A549 (cell line): Measurements from ENCODE around the gene RUNDC1. TPM values are rescaled to one million over a fixed set of nuclear protein-coding genes. Genes with fewer than 3 reads are reported as not detected.

Source experiments
- ATAC-seq, 2 experiments: fragments of 200-7000 bp in 1 of 2; fragments of >200 bp in 1 of 2; cut with Nextera tagmentation in 1 of 2; cut with Tn5 transposase in 1 of 2; 3 replicates each; pipeline versions ENCODE4 v1.8.0 to v1.9.1; 2018 to 2020; ENCODE audit warnings: mild to moderate bottlenecking in 1 of 2, moderate library complexity in 1 of 2
- CTCF ChIA-PET: fragments of 300-600 bp; sonication (Branson Sonifier 250); formaldehyde crosslinking; extraction: SDS; loops from one replicate; lab custom pipeline; 2021; ENCODE audit warnings: antibody characterized with exemption, inconsistent platforms; lab: Yijun Ruan, JAX
- POLR2A ChIA-PET: fragments of 350-600 bp; formaldehyde crosslinking; extraction: SDS; loops from one replicate; lab custom pipeline; 2021; ENCODE audit warnings: antibody characterized with exemption, inconsistent platforms; lab: Yijun Ruan, JAX
- DNase-seq, 2 experiments: peaks; one replicate each; pipeline versions ENCODE4 v3.0.0 to v3.0.0-alpha.2; 2011 to 2016; ENCODE audit warnings: low read depth in 1 of 2, low spot score in 1 of 2
- FAIRE-seq: peaks from 2 replicates; lab custom pipeline; 2011; peaks lifted over from hg19 to GRCh38; lab: Jason Lieb, UNC
- H3K27ac ChIP-seq, 2 experiments: fragments of >200 bp; sonication (Bioruptor Twin); formaldehyde crosslinking; 3 replicates each; pipeline ENCODE4 v1.5.1; 2016 to 2017
- H3K4me1 ChIP-seq: fragments of >200 bp; sonication (Bioruptor Twin); formaldehyde crosslinking; 3 replicates; pipeline ENCODE4 v1.6.1; 2016
- H3K4me2 ChIP-seq: fragments of >200 bp; sonication (Bioruptor Twin); formaldehyde crosslinking; 3 replicates; pipeline ENCODE4 v1.6.1; 2016
- H3K4me3 ChIP-seq: fragments of >200 bp; sonication (Bioruptor Twin); formaldehyde crosslinking; 3 replicates; pipeline ENCODE4 v1.5.1; 2016
- H3K9me3 ChIP-seq: fragments of >200 bp; sonication (Bioruptor Twin); formaldehyde crosslinking; 3 replicates; pipeline ENCODE4 v1.6.1; 2016
- CHD4 ChIP-seq: fragments of 200-600 bp; sonication (generic); IDR thresholded peaks from 2 replicates; pipeline ENCODE4 v1.6.1; 2016; ENCODE audit warnings: antibody characterized with exemption, mild to moderate bottlenecking, borderline replicate concordance
- ESRRA ChIP-seq: fragments of 150-350 bp; IDR thresholded peaks from 2 replicates; pipeline ENCODE4 v1.6.1; 2014; ENCODE audit warnings: mild to moderate bottlenecking, low read length, borderline replicate concordance
- GATA3 ChIP-seq: IDR thresholded peaks from 2 replicates; pipeline ENCODE4 v1.6.1; 2012; ENCODE audit warnings: borderline replicate concordance
- HEYL ChIP-seq: fragments of 250-450 bp; sonication (Bioruptor Pico); IDR thresholded peaks from 2 replicates; pipeline ENCODE4 v1.8.0; 2021; ENCODE audit warnings: mild to moderate bottlenecking, moderate library complexity
- HOXB13 ChIP-seq: fragments of 250-450 bp; sonication (Bioruptor Pico); IDR thresholded peaks from 2 replicates; pipeline ENCODE4 v1.5.0; 2020; ENCODE audit warnings: low read depth, mild to moderate bottlenecking, moderate library complexity
- HOXB5 ChIP-seq: fragments of 250-450 bp; sonication (Bioruptor Pico); IDR thresholded peaks from 2 replicates; pipeline ENCODE4 v1.5.0; 2020; ENCODE audit warnings: mild to moderate bottlenecking, moderate library complexity
- JUN ChIP-seq, 2 experiments: fragments of >200 bp; sonication (Bioruptor Twin); formaldehyde crosslinking; IDR thresholded peaks; 2 replicates in 1 of 2; 3 replicates in 1 of 2; pipeline ENCODE4 v1.6.1; 2016 to 2017
- KDM1A ChIP-seq: fragments of 200-600 bp; sonication (generic); IDR thresholded peaks from 2 replicates; pipeline ENCODE4 v1.6.1; 2016; ENCODE audit warnings: low read depth, mild to moderate bottlenecking
- KDM5A ChIP-seq: fragments of 200-600 bp; sonication (generic); IDR thresholded peaks from 2 replicates; pipeline ENCODE4 v1.6.1; 2016; ENCODE audit warnings: antibody characterized with exemption, mild to moderate bottlenecking
- NFE2L2 ChIP-seq: fragments of 150-350 bp; conservative IDR thresholded peaks from 2 replicates; pipeline ENCODE4 v1.6.1; 2014; ENCODE audit warnings: low read length
- NR3C1 ChIP-seq: fragments of >200 bp; sonication (Bioruptor Twin); formaldehyde crosslinking; IDR thresholded peaks from 3 replicates; pipeline ENCODE4 v1.6.1; 2017
- PHF8 ChIP-seq: fragments of 200-600 bp; sonication (generic); IDR thresholded peaks from 2 replicates; pipeline ENCODE4 v1.6.1; 2016; ENCODE audit warnings: low read depth, mild to moderate bottlenecking, antibody characterized with exemption, moderate library complexity, borderline replicate concordance
- RARB ChIP-seq: fragments of 250-450 bp; sonication (Bioruptor Pico); IDR thresholded peaks from 2 replicates; pipeline ENCODE4 v1.8.0; 2021; ENCODE audit warnings: mild to moderate bottlenecking, moderate library complexity
- RCOR1 ChIP-seq: fragments of 150-350 bp; IDR thresholded peaks from 2 replicates; pipeline ENCODE4 v1.6.1; 2014; ENCODE audit warnings: antibody characterized with exemption, low read length, low read depth
- RFX5 ChIP-seq: fragments of 450-650 bp; IDR thresholded peaks from 2 replicates; pipeline ENCODE4 v1.7.1; 2014; ENCODE audit warnings: antibody characterized with exemption, mild to moderate bottlenecking, moderate library complexity
- SMC3 ChIP-seq: fragments of >200 bp; sonication (Bioruptor Twin); formaldehyde crosslinking; IDR thresholded peaks from 3 replicates; pipeline ENCODE4 v1.6.1; 2018; ENCODE audit warnings: inconsistent platforms
- TFCP2L1 ChIP-seq: fragments of 250-450 bp; sonication (Bioruptor Pico); IDR thresholded peaks from 2 replicates; pipeline ENCODE4 v1.5.0; 2021; ENCODE audit warnings: mild to moderate bottlenecking
- WGBS: methylation state at CpG from one replicate; pipeline ENCODE4 v1.1.6; 2017; ENCODE audit errors: missing lambda C conversion rate; 5-methylcytosine and 5-hydroxymethylcytosine counted together
- polyA plus RNA-seq, 4 experiments: library from polyadenylated mRNA; depleted of rRNA in 3 of 4; stranded (reverse); fragments of >200 nt; fragmentation: RNase III in 1 of 4; extraction: RNeasy Plus Mini Kit Qiagen cat#74134 plus additional on column Dnase treatment in 1 of 4; gene quantifications; 2 replicates in 3 of 4; 3 replicates in 1 of 4; pipeline ENCODE4 v1.2.3, GENCODE V29; 2011 to 2017
- TF ChIP-seq, protein P1 (sequence below): IDR thresholded peaks from 2 replicates; pipeline ENCODE4 v1.6.1; 2012; ENCODE audit warnings: low read depth, borderline replicate concordance
- TF ChIP-seq, protein P2 (sequence below): fragments of 250-450 bp; sonication (Bioruptor Pico); IDR thresholded peaks from 2 replicates; pipeline ENCODE4 v1.5.0; 2021; ENCODE audit warnings: mild to moderate bottlenecking, moderate library complexity, borderline replicate concordance
- TF ChIP-seq, protein P3 (sequence below): fragments of 250-450 bp; sonication (Bioruptor Pico); IDR thresholded peaks from 2 replicates; pipeline ENCODE4 v1.5.0; 2020; ENCODE audit warnings: low read depth, mild to moderate bottlenecking, moderate library complexity
- TF ChIP-seq, protein P4 (sequence below): IDR thresholded peaks from 2 replicates; pipeline ENCODE4 v1.6.1; 2012

Gene RUNDC1
- polyA plus RNA-seq, 2 of the 4 experiments (the other 2 are of a cell fraction), result 18.7 to 19.1 TPM

DNA sequence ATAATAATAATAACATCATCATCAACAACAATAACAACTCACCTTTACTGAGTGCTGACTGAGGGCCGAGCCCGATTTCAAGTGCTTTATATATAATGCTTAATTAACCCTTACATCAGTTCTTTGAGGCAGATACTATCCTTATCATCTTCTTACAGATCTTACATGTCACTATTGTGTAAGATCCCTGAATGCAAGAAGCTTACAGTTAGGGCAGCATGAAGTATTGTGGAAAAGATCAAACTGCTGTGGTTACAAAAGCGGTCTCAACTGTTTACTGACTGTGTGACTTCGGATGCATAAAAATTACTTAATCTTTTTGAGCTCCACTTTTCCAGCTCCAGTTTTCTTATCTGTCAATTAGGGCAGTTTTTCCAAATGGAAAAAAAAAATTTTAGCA is 38.6 kb downstream of the RUNDC1 start:
- peaks cover 29% of the 10 kb centered on the region for H3K4me1 ChIP-seq
- ATAC-seq, result no peak
- no peak for TF ChIP-seq RCOR1
- TF ChIP-seq HOXB5, result no peak
- no peak for TF ChIP-seq GATA3
- TF ChIP-seq, protein P1, sequence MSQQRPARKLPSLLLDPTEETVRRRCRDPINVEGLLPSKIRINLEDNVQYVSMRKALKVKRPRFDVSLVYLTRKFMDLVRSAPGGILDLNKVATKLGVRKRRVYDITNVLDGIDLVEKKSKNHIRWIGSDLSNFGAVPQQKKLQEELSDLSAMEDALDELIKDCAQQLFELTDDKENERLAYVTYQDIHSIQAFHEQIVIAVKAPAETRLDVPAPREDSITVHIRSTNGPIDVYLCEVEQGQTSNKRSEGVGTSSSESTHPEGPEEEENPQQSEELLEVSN, result no peak
- no peak for TF ChIP-seq NR3C1
- no peak for TF ChIP-seq HEYL
- TF ChIP-seq, protein P2, sequence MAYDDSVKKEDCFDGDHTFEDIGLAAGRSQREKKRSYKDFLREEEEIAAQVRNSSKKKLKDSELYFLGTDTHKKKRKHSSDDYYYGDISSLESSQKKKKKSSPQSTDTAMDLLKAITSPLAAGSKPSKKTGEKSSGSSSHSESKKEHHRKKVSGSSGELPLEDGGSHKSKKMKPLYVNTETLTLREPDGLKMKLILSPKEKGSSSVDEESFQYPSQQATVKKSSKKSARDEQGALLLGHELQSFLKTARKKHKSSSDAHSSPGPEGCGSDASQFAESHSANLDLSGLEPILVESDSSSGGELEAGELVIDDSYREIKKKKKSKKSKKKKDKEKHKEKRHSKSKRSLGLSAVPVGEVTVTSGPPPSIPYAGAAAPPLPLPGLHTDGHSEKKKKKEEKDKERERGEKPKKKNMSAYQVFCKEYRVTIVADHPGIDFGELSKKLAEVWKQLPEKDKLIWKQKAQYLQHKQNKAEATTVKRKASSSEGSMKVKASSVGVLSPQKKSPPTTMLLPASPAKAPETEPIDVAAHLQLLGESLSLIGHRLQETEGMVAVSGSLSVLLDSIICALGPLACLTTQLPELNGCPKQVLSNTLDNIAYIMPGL (CRISPR knock-in tag), result no peak
- no peak for TF ChIP-seq KDM5A
- TF ChIP-seq PHF8, result no peak
- TF ChIP-seq RFX5, result no peak
- no peak for TF ChIP-seq CHD4
- TF ChIP-seq, protein P3, sequence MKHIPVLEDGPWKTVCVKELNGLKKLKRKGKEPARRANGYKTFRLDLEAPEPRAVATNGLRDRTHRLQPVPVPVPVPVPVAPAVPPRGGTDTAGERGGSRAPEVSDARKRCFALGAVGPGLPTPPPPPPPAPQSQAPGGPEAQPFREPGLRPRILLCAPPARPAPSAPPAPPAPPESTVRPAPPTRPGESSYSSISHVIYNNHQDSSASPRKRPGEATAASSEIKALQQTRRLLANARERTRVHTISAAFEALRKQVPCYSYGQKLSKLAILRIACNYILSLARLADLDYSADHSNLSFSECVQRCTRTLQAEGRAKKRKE (CRISPR knock-in tag), result no peak
- no peak for TF ChIP-seq HOXB13 (CRISPR knock-in tag)
- no peak for TF ChIP-seq RARB (CRISPR knock-in tag)
- TF ChIP-seq, protein P4, sequence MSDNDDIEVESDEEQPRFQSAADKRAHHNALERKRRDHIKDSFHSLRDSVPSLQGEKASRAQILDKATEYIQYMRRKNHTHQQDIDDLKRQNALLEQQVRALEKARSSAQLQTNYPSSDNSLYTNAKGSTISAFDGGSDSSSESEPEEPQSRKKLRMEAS, result no peak
- no peak for TF ChIP-seq TFCP2L1 (CRISPR knock-in tag)
- TF ChIP-seq KDM1A, result no peak
- TF ChIP-seq SMC3, result no peak
- no peak for TF ChIP-seq NFE2L2
- no peak for TF ChIP-seq ESRRA
- TF ChIP-seq, all 56 proteins: peak for 0
- Histone ChIP-seq H3K4me2 (peak overlapping the region; percentile 98), H3K4me3 (no peak overlapping the region), H3K9me3 (no peaks in the 10 kb centered on the region), H3K27ac (no peak overlapping the region; a peak in 1 of 6 replicates)
- POLR2A ChIA-PET, result interaction anchor here (6.0 kb wide), 1 partner anchor 21 kb away, joined by 40 read pairs; the partner anchor contains the start of gene RPL27
- CTCF ChIA-PET, result interaction anchor here (0.5 to 3.1 kb wide), 4 partner anchors 8 to 164 kb away, joined by 3 to 11 read pairs (median 4); partner anchors contain the start of gene RPL27
- 63% methylated on average over 4 of the region's 4 CpGs for WGBS
- FAIRE-seq (peak; percentile 73), DNase-seq (no peak)

DNA sequence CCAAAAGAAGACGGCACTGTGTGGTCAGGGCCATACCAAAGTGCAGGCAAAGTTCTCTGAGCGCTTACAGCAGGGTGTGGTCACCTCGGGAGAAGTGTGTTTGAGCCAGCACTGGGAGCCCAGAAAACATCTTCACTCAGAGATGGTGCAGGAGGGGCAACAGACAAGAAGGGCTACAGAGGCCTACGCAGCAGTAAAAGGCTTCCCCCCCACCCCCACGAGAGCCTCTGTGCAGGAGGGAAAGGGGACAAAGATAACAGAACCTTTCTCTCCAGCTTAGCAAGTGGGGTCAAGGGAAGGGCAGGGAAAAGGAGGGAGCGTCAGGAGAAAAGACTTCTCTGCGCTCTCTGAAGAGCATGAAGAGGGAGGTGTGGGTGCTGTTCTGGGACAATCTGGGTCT is 39.1 kb downstream of the RUNDC1 start:
- no peak for ATAC-seq
- no peaks in the 10 kb centered on the region for H3K9me3 ChIP-seq
- H3K4me3 ChIP-seq, result no peak overlapping the region
- H3K27ac ChIP-seq, result peak overlapping the region; percentile 6 to 92; a peak in 4 of 6 replicates
- peaks cover 29% of the 10 kb centered on the region for H3K4me1 ChIP-seq
- CTCF ChIA-PET, result interaction anchor here (0.8 to 3.1 kb wide), 3 partner anchors 9 to 21 kb away, joined by 3 to 11 read pairs (median 3); partner anchors contain the start of gene RPL27
- POLR2A ChIA-PET, result interaction anchor here (6.0 kb wide), 1 partner anchor 21 kb away, joined by 40 read pairs; the partner anchor contains the start of gene RPL27
- no peak for FAIRE-seq
- peak overlapping the region; percentile 98 for H3K4me2 ChIP-seq
- TF ChIP-seq RCOR1, result no peak
- TF ChIP-seq TFCP2L1 (CRISPR knock-in tag), result no peak
- TF ChIP-seq RFX5, result no peak
- no peak for TF ChIP-seq CHD4
- TF ChIP-seq, protein P4, result no peak
- TF ChIP-seq JUN (IDR thresholded peaks at IDR 0.05), result no peak
- TF ChIP-seq HOXB13 (CRISPR knock-in tag), result no peak
- no peak for DNase-seq
- WGBS, result 44% methylated on average over 7 of the region's 7 CpGs
